Bronchial epithelial cell (primary cell): Measurements from ENCODE around the gene APOA5. TPM values are rescaled to one million over a fixed set of nuclear protein-coding genes. Genes with fewer than 3 reads are reported as not detected.

ENCODE experiments used
- DNase-seq: peaks from one replicate; pipeline ENCODE4 v3.0.0-alpha.2; 2010; ENCODE audit warnings: low read depth
- FAIRE-seq: peaks from 2 replicates; lab custom pipeline; 2011; peaks lifted over from hg19 to GRCh38; lab: Jason Lieb, UNC
- H3K27me3 ChIP-seq: 2 replicates; pipeline ENCODE4 v1.5.1; 2011; ENCODE audit warnings: low read length; ENCODE audit not compliant: control insufficient read depth, insufficient read depth
- H3K36me3 ChIP-seq: 2 replicates; pipeline ENCODE4 v1.5.1; 2011; ENCODE audit warnings: low read length; ENCODE audit not compliant: control insufficient read depth, insufficient read depth
- H3K4me3 ChIP-seq: 2 replicates; pipeline ENCODE4 v1.5.1; 2011; ENCODE audit warnings: mild to moderate bottlenecking, low read depth, low read length, control low read depth
- CTCF ChIP-seq: IDR thresholded peaks from 2 replicates; pipeline ENCODE4 v1.5.1; 2011; ENCODE audit warnings: mild to moderate bottlenecking, moderate library complexity, low read length, control low read depth, inconsistent platforms; ENCODE audit not compliant: insufficient read depth, severe bottlenecking
- total RNA-seq: library from RNA; depleted of rRNA; stranded (reverse); fragments of >200 nt; gene quantifications from 2 replicates; pipeline ENCODE4 v1.2.1, GENCODE V29; 2014

The APOA5 gene
- total RNA-seq, 1 donor from 2014 or later = not detected

- no peak for TF ChIP-seq CTCF
- H3K4me3 ChIP-seq = peak overlapping the region; percentile 86
- peak; percentile 10 for DNase-seq
- no peak for FAIRE-seq
- no peaks in the 10 kb centered on the region for H3K27me3 ChIP-seq
- H3K36me3 ChIP-seq = peaks cover 21% of the 10 kb centered on the region
Observed at GRCh38 chr11:116787436-116787785, 4.3 kb downstream of the APOA5 start.

GRCh38 chr11:116786966-116787365 is 4.7 kb downstream of the APOA5 start:
- Histone ChIP-seq H3K27me3 (no peaks in the 10 kb centered on the region), H3K4me3 (peak overlapping the region; percentile 86), H3K36me3 (peaks cover 24% of the 10 kb centered on the region)
- FAIRE-seq = no peak
- no peak for TF ChIP-seq CTCF
- no peak for DNase-seq

- H3K27me3 ChIP-seq = no peaks in the 10 kb centered on the region
- FAIRE-seq = no peak
- no peak for TF ChIP-seq CTCF
- no peak overlapping the region for H3K4me3 ChIP-seq
- no peak for DNase-seq
- H3K36me3 ChIP-seq = peaks cover 25% of the 10 kb centered on the region
Observed at GRCh38 chr11:116786326-116786725, 5.4 kb downstream of the APOA5 start.

- no peaks in the 10 kb centered on the region for H3K27me3 ChIP-seq
- DNase-seq (peak; percentile 73), FAIRE-seq (no peak)
- no peak overlapping the region for H3K4me3 ChIP-seq
- TF ChIP-seq CTCF = no peak
- H3K36me3 ChIP-seq = peaks cover 43% of the 10 kb centered on the region
Observed at GRCh38 chr11:116782728-116783127, 9.0 kb downstream of the APOA5 start.

GRCh38 chr11:116778556-116778955 is 13.1 kb downstream of the APOA5 start:
- Histone ChIP-seq H3K27me3 (no peaks in the 10 kb centered on the region), H3K36me3 (peaks cover 25% of the 10 kb centered on the region), H3K4me3 (no peak overlapping the region)
- DNase-seq (no peak), FAIRE-seq (no peak)
- TF ChIP-seq CTCF = no peak

- no peak for FAIRE-seq
- no peak for DNase-seq
- peaks cover 21% of the 10 kb centered on the region for H3K36me3 ChIP-seq
- no peak for TF ChIP-seq CTCF
- H3K27me3 ChIP-seq = no peaks in the 10 kb centered on the region
- H3K4me3 ChIP-seq = no peak overlapping the region
Observed at GRCh38 chr11:116777056-116777455, 14.6 kb downstream of the APOA5 start.
